Measurements from ENCODE around the gene ADM. TPM values are rescaled to one million over a fixed set of nuclear protein-coding genes. Genes with fewer than 3 reads are reported as not detected.

ADM gene
- total and polyA plus RNA-seq, 12 donors, result 3.6 to 55.7 (median 15.8) TPM

GRCh38 chr11:10287140-10287539 lies 17.7 kb upstream of the ADM start:
- DNase-seq, result no peak
- intact Hi-C loops (cut with DNase I), result no loop called here
- H3K4me1 ChIP-seq (replicated peaks in 1 of 2), result peaks cover under 1 to 40% of the 10 kb centered on the region in 2 donors
- WGBS, 4 donors, result 51 to 72% (median 59%) methylated on average over 3 of the region's 3 CpGs
- no peak overlapping the region for H3K4me3 ChIP-seq
- no peaks in the 10 kb centered on the region for H3K9me3 ChIP-seq (replicated peaks in 1 of 3)
- H3K36me3 ChIP-seq (replicated peaks in 1 of 2), result no peaks in the 10 kb centered on the region
- TF ChIP-seq CTCF (IDR thresholded peaks at IDR 0.05) (no peak), POLR2A (IDR thresholded peaks at IDR 0.05) (no peak)
- no peaks in the 10 kb centered on the region for H3K27me3 ChIP-seq
- H3K27ac ChIP-seq, result no peak overlapping the region

GRCh38 chr11:10287766-10288715 lies 16.8 kb upstream of the ADM start:
- WGBS, 4 donors, result 83 to 92% (median 90%) methylated on average over 3 to 9 of the region's 9 CpGs
- peaks cover 9 to 49% of the 10 kb centered on the region in 2 donors for H3K4me1 ChIP-seq (replicated peaks in 1 of 2)
- no peaks in the 10 kb centered on the region for H3K27me3 ChIP-seq
- H3K4me3 ChIP-seq, result no peak overlapping the region
- no peak for DNase-seq
- no peak overlapping the region for H3K27ac ChIP-seq
- no peaks in the 10 kb centered on the region for H3K36me3 ChIP-seq (replicated peaks in 1 of 2)
- no peaks in the 10 kb centered on the region for H3K9me3 ChIP-seq (replicated peaks in 1 of 3)
- TF ChIP-seq CTCF (IDR thresholded peaks at IDR 0.05) (no peak), POLR2A (IDR thresholded peaks at IDR 0.05) (no peak)
- intact Hi-C loops (cut with DNase I), result no loop called here

GRCh38 chr11:10288881-10289764 lies 15.8 kb upstream of the ADM start:
- no peak for DNase-seq
- intact Hi-C loops (cut with DNase I), result no loop called here
- WGBS, 4 donors, result 83 to 93% (median 88%) methylated on average over 6 to 24 of the region's 24 CpGs
- no peaks in the 10 kb centered on the region for H3K9me3 ChIP-seq (replicated peaks in 1 of 3)
- H3K27ac ChIP-seq, result no peak overlapping the region
- TF ChIP-seq POLR2A (IDR thresholded peaks at IDR 0.05) (no peak), CTCF (IDR thresholded peaks at IDR 0.05) (no peak)
- H3K27me3 ChIP-seq, result no peaks in the 10 kb centered on the region
- H3K4me3 ChIP-seq, result no peak overlapping the region
- H3K36me3 ChIP-seq (replicated peaks in 1 of 2), result no peaks in the 10 kb centered on the region
- peaks cover 11 to 50% of the 10 kb centered on the region in 2 donors for H3K4me1 ChIP-seq (replicated peaks in 1 of 2)

GRCh38 chr11:10289765-10290380 lies 15.0 kb upstream of the ADM start:
- 78 to 91% (median 80%) methylated on average over 7 to 10 of the region's 10 CpGs for WGBS, 4 donors
- intact Hi-C loops (cut with DNase I), result no loop called here
- H3K27ac ChIP-seq, result no peak overlapping the region
- H3K27me3 ChIP-seq, result no peaks in the 10 kb centered on the region
- no peak for DNase-seq
- no peaks in the 10 kb centered on the region for H3K9me3 ChIP-seq (replicated peaks in 1 of 3)
- H3K36me3 ChIP-seq (replicated peaks in 1 of 2), result no peaks in the 10 kb centered on the region
- no peak overlapping the region for H3K4me3 ChIP-seq
- TF ChIP-seq POLR2A (IDR thresholded peaks at IDR 0.05), result no peak
- no peak for TF ChIP-seq CTCF (IDR thresholded peaks at IDR 0.05)
- H3K4me1 ChIP-seq (replicated peaks in 1 of 2), result peaks cover 11 to 48% of the 10 kb centered on the region in 2 donors
